ENCODE data around the gene ACAP1.

The ACAP1 gene

GRCh38 chr17:7292729-7293128, 43.6 kb upstream of the ACAP1 start:
- POLR2A ChIA-PET: no interaction called here
- DNase-seq (ENCODE audit: low read depth, low spot score): no peak
- CTCF ChIA-PET: interaction anchor here (1.1 to 5.6 kb wide), 4 partner anchors 12 to 240 kb away, joined by 3 to 56 read pairs (median 4); partner anchors contain the start of genes ACADVL, DLG4 and SLC2A4
- no peak for TF ChIP-seq CTCF (IDR thresholded peaks at IDR 0.05; ENCODE audit: insufficient read depth, low read length, missing control alignments)
- no peak overlapping the region for H3K4me3 ChIP-seq (ENCODE audit: low read depth, low read length)

- TF ChIP-seq CTCF (IDR thresholded peaks at IDR 0.05; ENCODE audit: insufficient read depth, low read length, missing control alignments): no peak
- DNase-seq (ENCODE audit: low read depth, low spot score): no peak
- no peak overlapping the region for H3K4me3 ChIP-seq (ENCODE audit: low read depth, low read length)
- POLR2A ChIA-PET: no interaction called here
- CTCF ChIA-PET: interaction anchor here (0.7 to 5.6 kb wide), 4 partner anchors 12 to 241 kb away, joined by 3 to 56 read pairs (median 4); partner anchors contain the start of genes ACADVL, DLG4 and SLC2A4
These were observed 43.2 kb upstream of the ACAP1 start for GRCh38 chr17:7293159-7293558.

- no peak for DNase-seq (ENCODE audit: low read depth, low spot score)
These were observed 42.3 kb upstream of the ACAP1 start for GRCh38 chr17:7293816-7294613.

GRCh38 chr17:7294614-7295153, 41.6 kb upstream of the ACAP1 start, which contains the start of gene YBX2:
YBX2 (minus strand) TSS chr17:7294639; CDS start chr17:7294500, 139 bp downstream.
- H3K4me3 ChIP-seq (ENCODE audit: low read depth, low read length): peak within 1 kb of the TSS; percentile 29
- ChIA-PET POLR2A (no interaction called here), CTCF (no interaction called here)
- no peak for TF ChIP-seq CTCF (IDR thresholded peaks at IDR 0.05; ENCODE audit: insufficient read depth, low read length, missing control alignments)
- no peak for DNase-seq (ENCODE audit: low read depth, low spot score)

More at GRCh38 chr17:7293816-7294613, 42.3 kb upstream of the ACAP1 start:
- ChIA-PET POLR2A (no interaction called here), CTCF (interaction anchor here (0.7 to 5.6 kb wide), 2 partner anchors 13 to 16 kb away, joined by 3 to 56 read pairs; partner anchors contain the start of gene SLC2A4)
- no peak for TF ChIP-seq CTCF (IDR thresholded peaks at IDR 0.05; ENCODE audit: insufficient read depth, low read length, missing control alignments)
- no peak overlapping the region; the same call in 1 of the 2 replicates for H3K4me3 ChIP-seq (ENCODE audit: low read depth, low read length)

GRCh38 chr17:7295230-7296180, 40.8 kb upstream of the ACAP1 start:
- no peak for TF ChIP-seq CTCF (IDR thresholded peaks at IDR 0.05; ENCODE audit: insufficient read depth, low read length, missing control alignments)
- ChIA-PET POLR2A (no interaction called here), CTCF (interaction anchor here (0.8 to 11.7 kb wide), 38 partner anchors 10 to 381 kb away, joined by 3 to 255 read pairs (median 5); partner anchors contain the start of genes ACADVL, ASGR1, CTDNEP1 and DLG4)
- no peak overlapping the region for H3K4me3 ChIP-seq (ENCODE audit: low read depth, low read length)
- DNase-seq (ENCODE audit: low read depth, low spot score): no peak
